Keratinocyte (primary cell): ENCODE results near the gene RANBP10. TPM values are rescaled to one million over a fixed set of nuclear protein-coding genes. Genes with fewer than 3 reads are reported as not detected.

Experiments used
- DNase-seq: peaks from one replicate; pipeline ENCODE4 v3.0.0-alpha.2; 2011; ENCODE audit warnings: low read depth, missing footprints, low spot score
- FAIRE-seq: peaks from 2 replicates; lab custom pipeline; 2011; peaks lifted over from hg19 to GRCh38; lab: Jason Lieb, UNC
- H2AFZ ChIP-seq: 2 replicates; pipeline ENCODE4 v1.6.0; 2012; ENCODE audit warnings: low read length, control low read depth, inconsistent platforms; ENCODE audit not compliant: control insufficient read depth
- H3K27ac ChIP-seq: 2 replicates; pipeline ENCODE4 v1.5.1; 2011; ENCODE audit warnings: low read length; ENCODE audit not compliant: control insufficient read depth, insufficient read depth
- H3K27me3 ChIP-seq: 3 replicates; pipeline ENCODE4 v1.6.0; 2011; ENCODE audit warnings: low read length; ENCODE audit not compliant: control insufficient read depth, insufficient read depth; ENCODE audit errors: extremely low read depth
- H3K36me3 ChIP-seq, 2 experiments: 2 replicates in 1 of 2; 3 replicates in 1 of 2; pipeline ENCODE4 v1.5.1; 2011; ENCODE audit warnings: low read length in 2 of 2, mild to moderate bottlenecking in 1 of 2; ENCODE audit not compliant: control insufficient read depth in 2 of 2, insufficient read depth in 2 of 2; ENCODE audit errors: extremely low read depth in 1 of 2
- H3K4me1 ChIP-seq: 3 replicates; pipeline ENCODE4 v1.5.1; 2011; ENCODE audit warnings: low read length; ENCODE audit not compliant: control insufficient read depth, insufficient read depth; ENCODE audit errors: extremely low read depth
- H3K4me2 ChIP-seq: 3 replicates; pipeline ENCODE4 v1.6.0; 2011; ENCODE audit warnings: low read depth, low read length; ENCODE audit not compliant: control insufficient read depth, insufficient read depth; ENCODE audit errors: extremely low read depth
- H3K4me3 ChIP-seq, 3 experiments: fragments of 200-600 bp in 1 of 3; sonication (generic) in 1 of 3; 2 replicates in 2 of 3; 3 replicates in 1 of 3; pipeline ENCODE4 v1.5.1; 2011 to 2016; ENCODE audit warnings: low read length in 3 of 3, mild to moderate bottlenecking in 3 of 3, control low read depth in 2 of 3, inconsistent platforms in 1 of 3, low read depth in 1 of 3, mixed read lengths in 1 of 3, mixed run types in 1 of 3, moderate library complexity in 1 of 3; ENCODE audit not compliant: control insufficient read depth in 2 of 3, insufficient read depth in 2 of 3; ENCODE audit errors: extremely low read depth in 1 of 3
- H3K79me2 ChIP-seq: 2 replicates; pipeline ENCODE4 v1.6.0; 2012; ENCODE audit warnings: low read length; ENCODE audit not compliant: control insufficient read depth, insufficient read depth
- H3K9ac ChIP-seq: 3 replicates; pipeline ENCODE4 v1.6.0; 2011; ENCODE audit warnings: low read length; ENCODE audit not compliant: control insufficient read depth, insufficient read depth; ENCODE audit errors: extremely low read depth
- H3K9me1 ChIP-seq: 3 replicates; pipeline ENCODE4 v1.6.0; 2011; ENCODE audit warnings: low read length; ENCODE audit not compliant: control insufficient read depth, insufficient read depth; ENCODE audit errors: extremely low read depth
- H3K9me3 ChIP-seq: 2 replicates; pipeline ENCODE4 v1.5.1; 2012; ENCODE audit warnings: low read depth, low read length; ENCODE audit not compliant: control insufficient read depth
- H4K20me1 ChIP-seq: 3 replicates; pipeline ENCODE4 v1.6.0; 2011; ENCODE audit warnings: low read length; ENCODE audit not compliant: control insufficient read depth, insufficient read depth; ENCODE audit errors: extremely low read depth
- EZH2 ChIP-seq: IDR thresholded peaks from one replicate; pipeline ENCODE4 v1.6.1; 2012; ENCODE audit warnings: inconsistent platforms, mild to moderate bottlenecking, low read length, moderate library complexity
- dilution Hi-C: fragments of 300-500 bp; cut with MboI; formaldehyde crosslinking; loops from one replicate; pipeline ENCODE4 v1.7.0; 2020; ENCODE audit warnings: low sequenced_read_pairs; ENCODE audit not compliant: extremely low pct_ligation_motif_present
- polyA plus RNA-seq, 5 experiments: library from polyadenylated mRNA; depleted of rRNA in 3 of 5; stranded (reverse) in 3 of 5; stranded (forward) in 1 of 5; unstranded in 1 of 5; fragments of >200 nt; gene quantifications; 1 replicate in 1 of 5; 2 replicates in 3 of 5; 3 replicates in 1 of 5; pipeline versions ENCODE4 v1.2.1 to v1.2.3, GENCODE V29; 2011 to 2012; ENCODE audit warnings: missing spikeins in 2 of 5, low read depth in 1 of 5, low replicate concordance in 1 of 5
- TF ChIP-seq, protein P1 (sequence below), 3 experiments: IDR thresholded peaks in 1 of 3; conservative IDR thresholded peaks in 1 of 3; optimal IDR thresholded peaks in 1 of 3; 2 replicates in 2 of 3; 3 replicates in 1 of 3; pipeline versions ENCODE3 to v1.5.1; 2011; ENCODE audit warnings: low read length in 3 of 3, mild to moderate bottlenecking in 3 of 3, moderate library complexity in 2 of 3, control low read depth in 1 of 3, inconsistent platforms in 1 of 3; ENCODE audit not compliant: insufficient read depth in 2 of 3; ENCODE audit errors: extremely low read depth in 1 of 3

Gene RANBP10
- polyA plus RNA-seq, 1 donor (not counting 4 experiments of a cell fraction or from before 2014, with no cell fraction given) = 9.5 TPM

DNA sequence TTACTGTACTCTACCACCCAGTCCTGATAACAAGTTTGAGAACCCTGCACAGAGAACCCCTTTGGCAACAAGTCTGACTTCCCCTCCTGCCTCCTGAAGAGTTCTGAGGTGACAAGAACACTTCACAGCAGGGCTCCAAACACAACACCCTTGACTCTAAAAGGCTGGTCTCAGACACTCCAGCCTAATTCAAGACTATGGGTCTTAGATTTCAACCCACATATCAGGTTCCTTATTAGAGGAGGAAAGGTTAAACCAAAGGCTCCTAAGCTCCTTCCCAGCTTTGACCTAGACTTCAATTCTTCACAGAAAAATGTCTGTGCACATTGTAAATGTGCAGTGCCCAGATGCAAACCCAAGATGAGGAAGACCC lies 23.0 kb downstream of the RANBP10 start:
- no peak for FAIRE-seq
- dilution Hi-C loops = no loop called here

DNA sequence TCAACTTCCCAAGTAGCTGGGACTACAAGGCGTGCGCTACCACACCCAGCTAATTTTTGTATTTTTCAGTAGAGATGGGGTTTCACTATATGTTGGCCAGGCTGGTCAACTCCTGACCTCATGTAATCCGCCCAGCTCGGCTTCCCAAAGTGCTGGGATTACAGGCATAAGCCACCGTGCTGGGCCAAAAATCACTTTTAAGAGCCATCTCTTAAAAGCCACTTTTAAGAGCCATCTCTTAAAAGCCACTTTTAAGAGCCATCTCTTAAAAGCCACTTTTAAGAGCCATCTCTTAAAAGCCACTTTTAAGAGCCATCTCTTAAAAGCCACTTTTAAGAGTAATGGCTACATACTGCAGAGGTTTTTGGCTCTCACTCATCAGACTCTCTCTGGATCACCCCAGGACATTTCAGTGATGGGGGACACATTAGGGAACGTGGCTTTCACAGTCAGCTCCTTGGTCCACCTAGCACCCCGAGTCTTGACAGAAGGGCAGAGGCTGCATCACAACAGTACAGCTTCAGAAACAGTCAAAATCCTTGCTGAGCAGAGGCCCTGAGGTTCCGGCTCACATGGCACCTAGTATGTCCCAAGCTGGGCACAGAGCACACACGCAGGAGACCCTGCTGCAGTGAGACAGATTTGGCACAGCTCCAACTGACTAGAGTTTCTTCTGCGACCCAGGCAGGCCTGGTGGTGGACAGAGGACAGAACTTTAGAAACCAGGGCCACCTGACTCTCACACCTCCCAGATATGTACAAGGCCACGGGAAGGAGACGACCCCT lies 23.6 kb downstream of the RANBP10 start:
- peaks cover 2 to 5% of the 10 kb centered on the region in 2 experiments for H3K36me3 ChIP-seq
- H3K9me3 ChIP-seq = no peaks in the 10 kb centered on the region
- H4K20me1 ChIP-seq = peaks cover 2% of the 10 kb centered on the region
- FAIRE-seq (no peak), DNase-seq (no peak)
- no peak overlapping the region for H3K4me2 ChIP-seq
- H3K4me3 ChIP-seq = no peak overlapping the region
- H3K27me3 ChIP-seq = no peaks in the 10 kb centered on the region
- TF ChIP-seq, protein P1, sequence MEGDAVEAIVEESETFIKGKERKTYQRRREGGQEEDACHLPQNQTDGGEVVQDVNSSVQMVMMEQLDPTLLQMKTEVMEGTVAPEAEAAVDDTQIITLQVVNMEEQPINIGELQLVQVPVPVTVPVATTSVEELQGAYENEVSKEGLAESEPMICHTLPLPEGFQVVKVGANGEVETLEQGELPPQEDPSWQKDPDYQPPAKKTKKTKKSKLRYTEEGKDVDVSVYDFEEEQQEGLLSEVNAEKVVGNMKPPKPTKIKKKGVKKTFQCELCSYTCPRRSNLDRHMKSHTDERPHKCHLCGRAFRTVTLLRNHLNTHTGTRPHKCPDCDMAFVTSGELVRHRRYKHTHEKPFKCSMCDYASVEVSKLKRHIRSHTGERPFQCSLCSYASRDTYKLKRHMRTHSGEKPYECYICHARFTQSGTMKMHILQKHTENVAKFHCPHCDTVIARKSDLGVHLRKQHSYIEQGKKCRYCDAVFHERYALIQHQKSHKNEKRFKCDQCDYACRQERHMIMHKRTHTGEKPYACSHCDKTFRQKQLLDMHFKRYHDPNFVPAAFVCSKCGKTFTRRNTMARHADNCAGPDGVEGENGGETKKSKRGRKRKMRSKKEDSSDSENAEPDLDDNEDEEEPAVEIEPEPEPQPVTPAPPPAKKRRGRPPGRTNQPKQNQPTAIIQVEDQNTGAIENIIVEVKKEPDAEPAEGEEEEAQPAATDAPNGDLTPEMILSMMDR (optimal IDR thresholded peaks at IDR 0.05 in 1 of 3, IDR thresholded peaks at IDR 0.05 in 1 of 3, conservative IDR thresholded peaks at IDR 0.05 in 1 of 3; ENCODE audit: extremely low read depth in 1 of 3, insufficient read depth in 2 of 3, low read length in 3 of 3) = no peak
- TF ChIP-seq EZH2 = no peak
- H3K4me1 ChIP-seq = peaks cover 30% of the 10 kb centered on the region
- no peaks in the 10 kb centered on the region for H3K9me1 ChIP-seq
- H3K27ac ChIP-seq = no peak overlapping the region
- peaks cover 20% of the 10 kb centered on the region for H3K79me2 ChIP-seq
- H3K9ac ChIP-seq = no peak overlapping the region
- no peak overlapping the region for H2AFZ ChIP-seq
- dilution Hi-C loops = no loop called here

More for the DNA sequence above, 23.0 kb downstream of the RANBP10 start:
- no peaks in the 10 kb centered on the region for H3K27me3 ChIP-seq
- H3K9me1 ChIP-seq = no peaks in the 10 kb centered on the region
- peaks cover 2% of the 10 kb centered on the region for H4K20me1 ChIP-seq
- no peak overlapping the region for H3K9ac ChIP-seq
- peaks cover 2 to 5% of the 10 kb centered on the region in 2 experiments for H3K36me3 ChIP-seq
- H3K4me1 ChIP-seq = peaks cover 30% of the 10 kb centered on the region
- no peaks in the 10 kb centered on the region for H3K9me3 ChIP-seq
- no peak overlapping the region for H2AFZ ChIP-seq
- no peak for TF ChIP-seq EZH2
- TF ChIP-seq, protein P1 (optimal IDR thresholded peaks at IDR 0.05 in 1 of 3, IDR thresholded peaks at IDR 0.05 in 1 of 3, conservative IDR thresholded peaks at IDR 0.05 in 1 of 3; ENCODE audit: extremely low read depth in 1 of 3, insufficient read depth in 2 of 3, low read length in 3 of 3) = no peak
- H3K27ac ChIP-seq = no peak overlapping the region
- no peak overlapping the region for H3K4me3 ChIP-seq
- H3K4me2 ChIP-seq = no peak overlapping the region
- H3K79me2 ChIP-seq = peaks cover 20% of the 10 kb centered on the region
- DNase-seq = no peak
